ENCODE data around the gene HDAC4. TPM values are rescaled to one million over a fixed set of nuclear protein-coding genes. Genes with fewer than 3 reads are reported as not detected.

HDAC4 gene
- total and polyA plus RNA-seq, 10 of the 15 experiments (the other 5 are each of a cell fraction or from before 2014, with no cell fraction given), result 0.22 to 15.7 (median 4.8) TPM

- Histone ChIP-seq H4K20me1 (ENCODE audit: control insufficient read depth, insufficient read depth) (no peaks in the 10 kb centered on the region; the same call in 1 of the 2 replicates), H3K9me3 (replicated peaks; ENCODE audit: control insufficient read depth, insufficient read depth, low read length) (no peaks in the 10 kb centered on the region), H3K4me2 (ENCODE audit: control insufficient read depth, insufficient read depth) (no peak overlapping the region), H2AFZ (ENCODE audit: control insufficient read depth, low read depth, low read length) (no peak overlapping the region), H3K79me2 (ENCODE audit: control insufficient read depth, insufficient read depth, low read length) (no peaks in the 10 kb centered on the region), H3K4me3 (no peak overlapping the region), H3K27me3 (replicated peaks in 1 of 2; ENCODE audit: control insufficient read depth in 2 of 2, insufficient read depth in 2 of 2, low read length in 1 of 2) (no peaks in the 10 kb centered on the region), H3K4me1 (ENCODE audit: control insufficient read depth, insufficient read depth, low read length) (no peaks in the 10 kb centered on the region), H3K27ac (ENCODE audit: control insufficient read depth, insufficient read depth) (no peak overlapping the region), H3K36me3 (ENCODE audit: control insufficient read depth in 2 of 2, insufficient read depth in 2 of 2, low read length in 1 of 2) (peaks cover 0 to 2% of the 10 kb centered on the region in 2 experiments; a peak in 1 of 4 replicates), H3K9ac (ENCODE audit: control insufficient read depth, insufficient read depth, low read length) (no peak overlapping the region)
- ChIA-PET CTCF (no interaction called here), POLR2A (no interaction called here), SMC1A (ENCODE audit: uncharacterized antibody, unreplicated experiment) (no interaction called here), RAD21 (ENCODE audit: unreplicated experiment) (no interaction called here)
- no TSS peak for BruUV-seq (replicated peaks)
- ATAC-seq (no peak), FAIRE-seq (no peak), DNase-seq (ENCODE audit: low read depth, low spot score) (no peak)
- intact Hi-C loops (cut with micrococcal nuclease; ENCODE audit: unreplicated experiment) (no loop called here), in situ Hi-C loops (cut with MboI) (no loop called here)
- WGBS (ENCODE audit: insufficient coverage, insufficient replicate concordance, low lambda C conversion rate, missing lambda C conversion rate), result 51% methylated on average over 7 of the region's 7 CpGs
- no peak for TF ChIP-seq GATAD2B (conservative IDR thresholded peaks at IDR 0.05; ENCODE audit: low read depth)
- TF ChIP-seq FOXM1 (IDR thresholded peaks at IDR 0.05; ENCODE audit: low read depth, low read length), result no peak
- TF ChIP-seq PBX3 (IDR thresholded peaks at IDR 0.05; ENCODE audit: insufficient replicate concordance, low read depth, low read length), result no peak
- TF ChIP-seq MXI1 (IDR thresholded peaks at IDR 0.05; ENCODE audit: low read depth, low read length), result no peak
- no peak for TF ChIP-seq CREM (IDR thresholded peaks at IDR 0.05; ENCODE audit: low read depth)
- TF ChIP-seq, protein P1, sequence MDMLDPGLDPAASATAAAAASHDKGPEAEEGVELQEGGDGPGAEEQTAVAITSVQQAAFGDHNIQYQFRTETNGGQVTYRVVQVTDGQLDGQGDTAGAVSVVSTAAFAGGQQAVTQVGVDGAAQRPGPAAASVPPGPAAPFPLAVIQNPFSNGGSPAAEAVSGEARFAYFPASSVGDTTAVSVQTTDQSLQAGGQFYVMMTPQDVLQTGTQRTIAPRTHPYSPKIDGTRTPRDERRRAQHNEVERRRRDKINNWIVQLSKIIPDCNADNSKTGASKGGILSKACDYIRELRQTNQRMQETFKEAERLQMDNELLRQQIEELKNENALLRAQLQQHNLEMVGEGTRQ (IDR thresholded peaks at IDR 0.05; ENCODE audit: borderline replicate concordance, low read depth, low read length), result no peak
- TF ChIP-seq IRF3 (IDR thresholded peaks at IDR 0.05), result no peak
- TF ChIP-seq SP1 (IDR thresholded peaks at IDR 0.05; ENCODE audit: low read depth, low read length), result no peak
- no peak for TF ChIP-seq LARP7 (IDR thresholded peaks at IDR 0.05)
- TF ChIP-seq, protein P2, sequence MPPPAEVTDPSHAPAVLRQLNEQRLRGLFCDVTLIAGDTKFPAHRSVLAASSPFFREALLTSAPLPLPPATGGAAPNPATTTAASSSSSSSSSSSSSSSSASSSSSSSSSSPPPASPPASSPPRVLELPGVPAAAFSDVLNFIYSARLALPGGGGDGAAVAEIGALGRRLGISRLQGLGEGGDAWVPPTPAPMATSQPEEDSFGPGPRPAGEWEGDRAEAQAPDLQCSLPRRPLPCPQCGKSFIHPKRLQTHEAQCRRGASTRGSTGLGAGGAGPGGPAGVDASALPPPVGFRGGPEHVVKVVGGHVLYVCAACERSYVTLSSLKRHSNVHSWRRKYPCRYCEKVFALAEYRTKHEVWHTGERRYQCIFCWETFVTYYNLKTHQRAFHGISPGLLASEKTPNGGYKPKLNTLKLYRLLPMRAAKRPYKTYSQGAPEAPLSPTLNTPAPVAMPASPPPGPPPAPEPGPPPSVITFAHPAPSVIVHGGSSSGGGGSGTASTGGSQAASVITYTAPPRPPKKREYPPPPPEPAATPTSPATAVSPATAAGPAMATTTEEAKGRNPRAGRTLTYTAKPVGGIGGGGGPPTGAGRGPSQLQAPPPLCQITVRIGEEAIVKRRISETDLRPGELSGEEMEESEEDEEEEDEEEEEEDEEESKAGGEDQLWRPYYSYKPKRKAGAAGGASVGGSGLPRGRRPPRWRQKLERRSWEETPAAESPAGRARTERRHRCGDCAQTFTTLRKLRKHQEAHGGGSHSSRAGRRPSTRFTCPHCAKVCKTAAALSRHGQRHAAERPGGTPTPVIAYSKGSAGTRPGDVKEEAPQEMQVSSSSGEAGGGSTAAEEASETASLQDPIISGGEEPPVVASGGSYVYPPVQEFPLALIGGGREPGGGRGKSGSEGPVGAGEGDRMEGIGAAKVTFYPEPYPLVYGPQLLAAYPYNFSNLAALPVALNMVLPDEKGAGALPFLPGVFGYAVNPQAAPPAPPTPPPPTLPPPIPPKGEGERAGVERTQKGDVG (CRISPR knock-in tag; IDR thresholded peaks at IDR 0.05), result no peak
- TF ChIP-seq HCFC1 (IDR thresholded peaks at IDR 0.05; ENCODE audit: low read length), result no peak
- TF ChIP-seq, protein P3, sequence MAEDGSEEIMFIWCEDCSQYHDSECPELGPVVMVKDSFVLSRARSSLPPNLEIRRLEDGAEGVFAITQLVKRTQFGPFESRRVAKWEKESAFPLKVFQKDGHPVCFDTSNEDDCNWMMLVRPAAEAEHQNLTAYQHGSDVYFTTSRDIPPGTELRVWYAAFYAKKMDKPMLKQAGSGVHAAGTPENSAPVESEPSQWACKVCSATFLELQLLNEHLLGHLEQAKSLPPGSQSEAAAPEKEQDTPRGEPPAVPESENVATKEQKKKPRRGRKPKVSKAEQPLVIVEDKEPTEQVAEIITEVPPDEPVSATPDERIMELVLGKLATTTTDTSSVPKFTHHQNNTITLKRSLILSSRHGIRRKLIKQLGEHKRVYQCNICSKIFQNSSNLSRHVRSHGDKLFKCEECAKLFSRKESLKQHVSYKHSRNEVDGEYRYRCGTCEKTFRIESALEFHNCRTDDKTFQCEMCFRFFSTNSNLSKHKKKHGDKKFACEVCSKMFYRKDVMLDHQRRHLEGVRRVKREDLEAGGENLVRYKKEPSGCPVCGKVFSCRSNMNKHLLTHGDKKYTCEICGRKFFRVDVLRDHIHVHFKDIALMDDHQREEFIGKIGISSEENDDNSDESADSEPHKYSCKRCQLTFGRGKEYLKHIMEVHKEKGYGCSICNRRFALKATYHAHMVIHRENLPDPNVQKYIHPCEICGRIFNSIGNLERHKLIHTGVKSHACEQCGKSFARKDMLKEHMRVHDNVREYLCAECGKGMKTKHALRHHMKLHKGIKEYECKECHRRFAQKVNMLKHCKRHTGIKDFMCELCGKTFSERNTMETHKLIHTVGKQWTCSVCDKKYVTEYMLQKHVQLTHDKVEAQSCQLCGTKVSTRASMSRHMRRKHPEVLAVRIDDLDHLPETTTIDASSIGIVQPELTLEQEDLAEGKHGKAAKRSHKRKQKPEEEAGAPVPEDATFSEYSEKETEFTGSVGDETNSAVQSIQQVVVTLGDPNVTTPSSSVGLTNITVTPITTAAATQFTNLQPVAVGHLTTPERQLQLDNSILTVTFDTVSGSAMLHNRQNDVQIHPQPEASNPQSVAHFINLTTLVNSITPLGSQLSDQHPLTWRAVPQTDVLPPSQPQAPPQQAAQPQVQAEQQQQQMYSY (CRISPR knock-in tag; IDR thresholded peaks at IDR 0.05), result no peak
- no peak for TF ChIP-seq POU2F2 (IDR thresholded peaks at IDR 0.05; ENCODE audit: borderline replicate concordance, low read depth, low read length)
- TF ChIP-seq JUNB (IDR thresholded peaks at IDR 0.05), result no peak
- no peak for TF ChIP-seq BCL11A (IDR thresholded peaks at IDR 0.05; ENCODE audit: low read depth, low read length)
Observed at GRCh38 chr2:239201884-239202283, 198.9 kb downstream of the HDAC4 start.

Data from GM12878 (cell line).